SK-N-SH treated with all-trans-retinoic acid at 6 μM for 48 hours (cell line): ENCODE measurements around the gene R3HDM1.

Experiments
- BACH2 ChIP-seq: fragments of 250-450 bp; sonication (Bioruptor Pico); IDR thresholded peaks from 2 replicates; pipeline ENCODE4 v1.9.0; 2021; ENCODE audit warnings: mild to moderate bottlenecking, borderline replicate concordance
- GLIS3 ChIP-seq: fragments of 250-450 bp; sonication (Bioruptor Pico); IDR thresholded peaks from 2 replicates; pipeline ENCODE4 v1.5.0; 2020; ENCODE audit warnings: mild to moderate bottlenecking, moderate library complexity
- PPARA ChIP-seq: fragments of 250-450 bp; sonication (Bioruptor Pico); IDR thresholded peaks from 2 replicates; pipeline ENCODE4 v1.5.0; 2020; ENCODE audit warnings: mild to moderate bottlenecking, borderline replicate concordance
- RARB ChIP-seq: fragments of 250-450 bp; sonication (Bioruptor Pico); IDR thresholded peaks from 2 replicates; pipeline ENCODE4 v1.8.0; 2021; ENCODE audit warnings: mild to moderate bottlenecking, moderate library complexity
- SNAI2 ChIP-seq: fragments of 250-450 bp; sonication (Bioruptor Pico); IDR thresholded peaks from 2 replicates; pipeline ENCODE4 v1.5.0; 2020; ENCODE audit warnings: mild to moderate bottlenecking, moderate library complexity
- ZFP3 ChIP-seq: fragments of 250-450 bp; sonication (Bioruptor Pico); IDR thresholded peaks from 2 replicates; pipeline ENCODE4 v1.5.0; 2020; ENCODE audit warnings: mild to moderate bottlenecking, moderate library complexity
- ZFP30 ChIP-seq: fragments of 450-650 bp; formaldehyde crosslinking; IDR thresholded peaks from 2 replicates; pipeline ENCODE4 v1.5.0; 2022; ENCODE audit warnings: mild to moderate bottlenecking, moderate library complexity
- ZNF565 ChIP-seq: fragments of 450-650 bp; formaldehyde crosslinking; conservative IDR thresholded peaks from 2 replicates; pipeline ENCODE4 v1.5.0; 2020; ENCODE audit warnings: low read depth, mild to moderate bottlenecking, moderate library complexity
- ZNF70 ChIP-seq: fragments of 450-650 bp; formaldehyde crosslinking; IDR thresholded peaks from 2 replicates; pipeline ENCODE4 v1.5.0; 2020; ENCODE audit warnings: mild to moderate bottlenecking, moderate library complexity
- TF ChIP-seq, protein P1 (sequence below): fragments of 250-450 bp; sonication (Bioruptor Pico); IDR thresholded peaks from 2 replicates; pipeline ENCODE4 v1.5.1; 2021; ENCODE audit warnings: mild to moderate bottlenecking, moderate library complexity
- TF ChIP-seq, protein P2 (sequence below): fragments of 250-450 bp; sonication (Bioruptor Pico); IDR thresholded peaks from 2 replicates; pipeline ENCODE4 v1.5.1; 2020; ENCODE audit warnings: low read depth, mild to moderate bottlenecking, moderate library complexity
- TF ChIP-seq, protein P3 (sequence below): fragments of 250-450 bp; sonication (Bioruptor Pico); IDR thresholded peaks from 2 replicates; pipeline ENCODE4 v1.8.0; 2020; ENCODE audit warnings: mild to moderate bottlenecking, moderate library complexity, borderline replicate concordance
- TF ChIP-seq, protein P4 (sequence below): fragments of 250-450 bp; sonication (Bioruptor Pico); IDR thresholded peaks from 2 replicates; pipeline ENCODE4 v1.5.0; 2020; ENCODE audit warnings: mild to moderate bottlenecking, moderate library complexity

DNA sequence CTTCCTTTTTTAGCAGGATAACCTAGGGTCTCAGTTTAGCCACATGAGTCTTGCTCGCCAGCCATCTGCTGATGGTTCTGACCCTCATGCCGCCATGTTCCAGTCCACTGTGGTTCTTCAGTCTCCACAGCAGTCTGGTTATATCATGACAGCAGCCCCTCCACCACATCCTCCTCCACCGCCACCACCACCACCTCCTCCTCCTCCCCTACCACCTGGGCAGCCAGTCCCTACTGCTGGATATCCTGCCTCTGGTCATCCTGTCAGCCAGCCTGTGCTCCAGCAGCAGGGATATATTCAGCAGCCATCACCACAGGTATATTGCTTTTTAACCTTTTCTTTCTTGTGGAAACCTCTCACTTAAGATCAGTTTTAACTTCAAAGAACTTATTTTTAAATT, 120.4 kb downstream of the R3HDM1 start:
- TF ChIP-seq BACH2 (CRISPR knock-in tag) (no peak), RARB (CRISPR knock-in tag) (no peak), ZNF70 (CRISPR knock-in tag) (no peak), ZFP3 (CRISPR knock-in tag) (no peak), GLIS3 (CRISPR knock-in tag) (no peak), SNAI2 (CRISPR knock-in tag) (no peak), ZFP30 (CRISPR knock-in tag) (no peak), PPARA (CRISPR knock-in tag) (no peak), ZNF565 (no peak)
- TF ChIP-seq, protein P1, sequence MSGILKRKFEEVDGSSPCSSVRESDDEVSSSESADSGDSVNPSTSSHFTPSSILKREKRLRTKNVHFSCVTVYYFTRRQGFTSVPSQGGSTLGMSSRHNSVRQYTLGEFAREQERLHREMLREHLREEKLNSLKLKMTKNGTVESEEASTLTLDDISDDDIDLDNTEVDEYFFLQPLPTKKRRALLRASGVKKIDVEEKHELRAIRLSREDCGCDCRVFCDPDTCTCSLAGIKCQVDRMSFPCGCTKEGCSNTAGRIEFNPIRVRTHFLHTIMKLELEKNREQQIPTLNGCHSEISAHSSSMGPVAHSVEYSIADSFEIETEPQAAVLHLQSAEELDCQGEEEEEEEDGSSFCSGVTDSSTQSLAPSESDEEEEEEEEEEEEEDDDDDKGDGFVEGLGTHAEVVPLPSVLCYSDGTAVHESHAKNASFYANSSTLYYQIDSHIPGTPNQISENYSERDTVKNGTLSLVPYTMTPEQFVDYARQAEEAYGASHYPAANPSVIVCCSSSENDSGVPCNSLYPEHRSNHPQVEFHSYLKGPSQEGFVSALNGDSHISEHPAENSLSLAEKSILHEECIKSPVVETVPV, result no peak
- TF ChIP-seq, protein P2, sequence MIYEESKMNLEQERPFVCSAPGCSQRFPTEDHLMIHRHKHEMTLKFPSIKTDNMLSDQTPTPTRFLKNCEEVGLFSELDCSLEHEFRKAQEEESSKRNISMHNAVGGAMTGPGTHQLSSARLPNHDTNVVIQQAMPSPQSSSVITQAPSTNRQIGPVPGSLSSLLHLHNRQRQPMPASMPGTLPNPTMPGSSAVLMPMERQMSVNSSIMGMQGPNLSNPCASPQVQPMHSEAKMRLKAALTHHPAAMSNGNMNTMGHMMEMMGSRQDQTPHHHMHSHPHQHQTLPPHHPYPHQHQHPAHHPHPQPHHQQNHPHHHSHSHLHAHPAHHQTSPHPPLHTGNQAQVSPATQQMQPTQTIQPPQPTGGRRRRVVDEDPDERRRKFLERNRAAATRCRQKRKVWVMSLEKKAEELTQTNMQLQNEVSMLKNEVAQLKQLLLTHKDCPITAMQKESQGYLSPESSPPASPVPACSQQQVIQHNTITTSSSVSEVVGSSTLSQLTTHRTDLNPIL (CRISPR knock-in tag), result no peak
- TF ChIP-seq, protein P3, sequence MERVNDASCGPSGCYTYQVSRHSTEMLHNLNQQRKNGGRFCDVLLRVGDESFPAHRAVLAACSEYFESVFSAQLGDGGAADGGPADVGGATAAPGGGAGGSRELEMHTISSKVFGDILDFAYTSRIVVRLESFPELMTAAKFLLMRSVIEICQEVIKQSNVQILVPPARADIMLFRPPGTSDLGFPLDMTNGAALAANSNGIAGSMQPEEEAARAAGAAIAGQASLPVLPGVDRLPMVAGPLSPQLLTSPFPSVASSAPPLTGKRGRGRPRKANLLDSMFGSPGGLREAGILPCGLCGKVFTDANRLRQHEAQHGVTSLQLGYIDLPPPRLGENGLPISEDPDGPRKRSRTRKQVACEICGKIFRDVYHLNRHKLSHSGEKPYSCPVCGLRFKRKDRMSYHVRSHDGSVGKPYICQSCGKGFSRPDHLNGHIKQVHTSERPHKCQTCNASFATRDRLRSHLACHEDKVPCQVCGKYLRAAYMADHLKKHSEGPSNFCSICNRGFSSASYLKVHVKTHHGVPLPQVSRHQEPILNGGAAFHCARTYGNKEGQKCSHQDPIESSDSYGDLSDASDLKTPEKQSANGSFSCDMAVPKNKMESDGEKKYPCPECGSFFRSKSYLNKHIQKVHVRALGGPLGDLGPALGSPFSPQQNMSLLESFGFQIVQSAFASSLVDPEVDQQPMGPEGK, result no peak
- TF ChIP-seq, protein P4, sequence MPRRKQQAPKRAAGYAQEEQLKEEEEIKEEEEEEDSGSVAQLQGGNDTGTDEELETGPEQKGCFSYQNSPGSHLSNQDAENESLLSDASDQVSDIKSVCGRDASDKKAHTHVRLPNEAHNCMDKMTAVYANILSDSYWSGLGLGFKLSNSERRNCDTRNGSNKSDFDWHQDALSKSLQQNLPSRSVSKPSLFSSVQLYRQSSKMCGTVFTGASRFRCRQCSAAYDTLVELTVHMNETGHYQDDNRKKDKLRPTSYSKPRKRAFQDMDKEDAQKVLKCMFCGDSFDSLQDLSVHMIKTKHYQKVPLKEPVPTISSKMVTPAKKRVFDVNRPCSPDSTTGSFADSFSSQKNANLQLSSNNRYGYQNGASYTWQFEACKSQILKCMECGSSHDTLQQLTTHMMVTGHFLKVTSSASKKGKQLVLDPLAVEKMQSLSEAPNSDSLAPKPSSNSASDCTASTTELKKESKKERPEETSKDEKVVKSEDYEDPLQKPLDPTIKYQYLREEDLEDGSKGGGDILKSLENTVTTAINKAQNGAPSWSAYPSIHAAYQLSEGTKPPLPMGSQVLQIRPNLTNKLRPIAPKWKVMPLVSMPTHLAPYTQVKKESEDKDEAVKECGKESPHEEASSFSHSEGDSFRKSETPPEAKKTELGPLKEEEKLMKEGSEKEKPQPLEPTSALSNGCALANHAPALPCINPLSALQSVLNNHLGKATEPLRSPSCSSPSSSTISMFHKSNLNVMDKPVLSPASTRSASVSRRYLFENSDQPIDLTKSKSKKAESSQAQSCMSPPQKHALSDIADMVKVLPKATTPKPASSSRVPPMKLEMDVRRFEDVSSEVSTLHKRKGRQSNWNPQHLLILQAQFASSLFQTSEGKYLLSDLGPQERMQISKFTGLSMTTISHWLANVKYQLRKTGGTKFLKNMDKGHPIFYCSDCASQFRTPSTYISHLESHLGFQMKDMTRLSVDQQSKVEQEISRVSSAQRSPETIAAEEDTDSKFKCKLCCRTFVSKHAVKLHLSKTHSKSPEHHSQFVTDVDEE, result no peak
